ENCODE results near the gene VARS1.
A peak's percentile ranks its signal among the peaks of the same experiment; 100 is the strongest.

VARS1 gene

DNA sequence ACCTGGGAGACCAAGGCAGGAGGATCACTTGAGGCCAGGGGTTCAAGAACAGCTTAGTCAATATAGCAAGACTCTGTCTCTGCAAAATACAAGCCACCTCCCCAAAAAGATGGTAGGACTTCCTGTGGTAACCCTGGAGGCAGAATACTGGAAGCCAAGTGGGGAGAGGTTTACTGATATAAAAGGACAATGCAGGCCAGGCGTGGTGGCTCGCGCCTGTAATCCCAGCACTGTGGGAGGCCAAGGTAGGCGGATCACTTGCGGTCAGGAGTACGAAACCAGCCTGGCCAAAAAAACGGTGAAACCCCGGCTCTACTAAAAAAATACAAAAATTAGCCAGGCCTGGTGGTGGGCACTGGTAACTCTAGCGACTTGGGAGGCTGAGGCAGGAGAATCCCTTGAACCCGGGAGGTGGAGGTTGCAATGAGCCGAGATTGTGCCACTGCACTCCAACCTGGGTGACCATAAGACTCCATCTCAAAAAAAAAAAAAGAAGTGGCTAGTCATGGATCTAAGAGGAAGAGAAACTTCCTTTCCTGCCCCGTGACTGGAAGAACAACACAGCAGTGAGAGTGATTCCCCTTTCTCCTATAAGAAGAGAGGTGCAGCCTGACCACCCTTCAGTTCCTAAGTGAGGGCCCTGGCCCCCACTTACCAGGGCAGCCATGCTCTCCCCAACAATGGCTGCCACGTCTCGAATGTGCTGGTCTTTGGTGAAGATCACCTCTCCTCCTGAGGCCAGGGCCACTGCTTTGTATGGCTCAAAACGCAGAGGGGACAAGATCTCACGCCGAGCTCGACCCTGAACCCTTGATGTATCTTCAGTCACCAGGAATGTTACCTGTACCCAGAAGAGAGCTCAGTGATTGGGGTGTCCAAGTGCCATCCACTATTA lies 26.9 kb downstream of the VARS1 start:
- no peak for DNase-seq

DNA sequence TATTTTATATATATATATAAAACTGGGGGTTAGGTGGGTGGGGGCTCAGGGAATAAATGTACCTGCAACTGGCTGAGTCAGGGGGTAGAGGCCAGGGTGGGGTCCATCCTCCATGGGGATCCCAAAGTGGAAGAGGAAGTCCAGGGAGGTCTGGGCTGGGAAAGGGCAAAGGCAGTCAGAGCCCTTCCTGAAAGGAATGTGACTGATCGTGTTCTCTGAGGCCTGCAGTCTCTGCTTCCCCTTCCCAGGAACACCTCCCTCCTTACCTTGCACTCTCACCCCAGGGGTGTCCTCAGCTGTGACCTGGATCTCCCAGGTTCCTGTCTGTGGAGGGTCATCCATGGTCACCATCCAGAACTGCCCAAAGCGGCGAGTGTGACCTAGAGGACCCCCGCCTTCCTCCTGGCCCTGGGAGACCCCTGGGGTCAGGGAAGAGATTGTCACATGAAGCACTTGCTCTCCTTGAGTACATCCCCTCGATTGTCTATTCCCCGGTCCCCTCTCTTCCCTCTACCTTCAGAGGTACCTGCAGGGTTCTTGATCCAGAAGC lies 28.4 kb downstream of the VARS1 start:
- DNase-seq, result no peak

DNA sequence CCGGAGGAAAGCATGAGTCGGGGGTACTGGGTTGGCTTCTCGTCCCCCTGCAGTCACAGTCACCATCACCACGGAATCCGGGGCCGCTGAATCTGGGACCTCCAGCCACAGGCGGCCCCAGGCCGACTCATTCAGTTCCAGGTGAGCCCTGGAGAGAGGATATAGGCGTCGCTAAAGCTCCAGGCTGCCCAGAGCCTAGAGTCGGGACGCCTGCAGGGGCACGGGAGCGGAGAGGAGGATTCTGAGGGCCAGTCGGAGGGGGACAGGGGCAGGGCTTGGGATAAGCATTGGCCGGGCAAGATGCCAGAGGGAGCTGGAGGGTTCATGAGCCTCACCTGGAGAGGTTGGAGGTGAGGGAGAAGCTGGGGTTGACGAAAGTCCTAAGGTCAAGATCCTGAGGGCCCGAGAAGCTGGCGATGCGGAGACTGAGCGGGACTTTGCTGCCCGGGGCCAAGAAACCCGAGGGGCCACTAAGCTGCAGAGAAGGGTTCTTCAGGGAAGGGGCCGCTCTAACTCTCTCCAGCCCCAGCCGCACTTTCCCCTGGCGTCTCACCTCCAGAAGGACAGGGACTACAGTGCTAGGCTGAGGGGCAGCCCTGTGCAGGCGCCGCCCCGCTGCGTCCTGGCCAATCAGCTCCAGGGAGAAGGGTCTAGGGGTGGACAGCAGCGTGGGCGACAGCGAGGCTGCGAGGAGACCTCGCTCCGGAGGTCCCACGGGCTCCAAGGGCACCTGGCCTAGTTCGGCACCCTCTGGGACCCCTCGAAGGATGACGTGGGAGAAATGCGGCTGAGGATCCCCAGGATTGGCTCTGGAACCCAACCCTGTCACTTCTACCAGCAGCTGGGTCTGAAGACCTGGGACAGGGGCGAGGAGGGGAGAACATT lies 29.4 kb downstream of the VARS1 start:
- DNase-seq, result no peak

DNA sequence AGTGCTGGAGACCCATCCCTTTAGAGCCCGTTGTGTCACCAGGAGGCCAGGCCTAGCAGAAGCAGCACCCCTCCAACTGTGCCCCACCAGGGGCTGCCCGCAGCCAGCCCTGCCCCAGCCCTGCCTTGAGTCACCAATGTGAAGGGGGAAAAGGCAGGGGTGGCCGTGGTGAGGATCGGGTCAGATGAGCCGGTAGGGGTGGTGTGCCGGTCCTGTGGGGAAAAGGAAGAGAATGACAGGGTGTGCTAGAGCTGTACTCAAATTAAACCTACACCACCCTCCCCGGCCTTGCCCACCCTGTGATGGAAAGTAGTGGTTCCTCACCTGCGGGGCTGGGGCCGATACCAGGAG lies 30.0 kb downstream of the VARS1 start:
- no peak for DNase-seq

DNA sequence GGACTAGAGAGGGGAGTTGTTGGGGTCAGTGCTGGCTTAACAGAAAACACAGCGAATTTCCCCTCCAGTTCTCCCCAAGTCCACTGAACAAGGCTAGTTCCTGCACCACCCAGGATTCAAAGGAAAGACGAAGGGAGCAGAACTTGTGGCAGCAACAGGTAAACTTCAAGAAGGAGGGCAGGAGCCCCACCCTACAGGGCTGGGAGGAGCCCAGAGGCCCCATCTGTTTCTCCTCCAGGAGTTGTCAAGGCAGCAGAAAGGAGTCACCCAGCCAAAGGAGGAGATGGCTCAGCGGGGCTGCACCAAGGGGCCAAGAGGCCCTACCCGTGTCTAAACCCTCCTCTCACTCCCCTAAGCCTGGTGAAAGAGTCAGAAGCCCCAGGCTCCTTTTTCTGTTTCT lies 31.4 kb downstream of the VARS1 start:
- DNase-seq, result no peak

DNA sequence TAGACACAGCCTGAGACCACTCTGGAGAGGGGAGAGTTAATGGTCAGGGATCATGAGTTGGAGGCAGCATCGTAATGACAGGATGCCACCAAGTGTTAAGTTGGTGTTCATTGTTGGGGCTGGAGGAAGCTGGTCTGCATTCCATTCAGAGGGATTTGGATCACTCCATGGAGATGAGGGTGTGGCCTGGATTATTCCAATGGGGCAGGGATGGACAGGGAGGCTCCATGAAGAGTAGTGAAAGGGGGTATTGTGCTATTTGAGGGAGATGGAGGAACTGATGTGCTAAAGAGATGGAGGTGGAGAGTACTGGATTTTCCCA lies 32.0 kb downstream of the VARS1 start:
- DNase-seq, result no peak

GRCh38 chr6:31762878-31763618 lies 32.5 kb downstream of the VARS1 start:
- no peak for DNase-seq

GRCh38 chr6:31762356-31762755 lies 33.2 kb downstream of the VARS1 start, which contains the start of gene SAPCD1:
SAPCD1 (plus strand) TSS chr6:31762656; CDS start chr6:31763055, 399 bp downstream.
- no peak for DNase-seq

- DNase-seq, result no peak
These were observed 34.2 kb downstream of the VARS1 start for GRCh38 chr6:31761343-31761742.

GRCh38 chr6:31760790-31761189 lies 34.8 kb downstream of the VARS1 start:
- no peak for DNase-seq

- no peak for DNase-seq
These were observed 37.3 kb downstream of the VARS1 start for GRCh38 chr6:31758281-31758680.

GRCh38 chr6:31752739-31753319 lies 42.7 kb downstream of the VARS1 start:
- DNase-seq, result no peak

- no peak for DNase-seq
These were observed 45.0 kb downstream of the VARS1 start for GRCh38 chr6:31750411-31751022.

- peak; percentile 7 for DNase-seq
These were observed 46.1 kb downstream of the VARS1 start for GRCh38 chr6:31749301-31750036.

All from NCI-H2029 (cell line).